B cell (primary cell): ENCODE measurements around the gene JCHAIN. TPM values are rescaled to one million over a fixed set of nuclear protein-coding genes. Genes with fewer than 3 reads are reported as not detected.

Experiments
- ATAC-seq: fragments of 200-7000 bp; cut with Tn5 transposase; one replicate; pipeline ENCODE4 v1.10.0; 2021; ENCODE audit warnings: low read depth, mild to moderate bottlenecking, moderate number of reproducible peaks, moderate library complexity
- CTCF ChIA-PET: fragments of 350-600 bp; sonication (Branson Sonifier 250); formaldehyde crosslinking; loops from one replicate; lab custom pipeline; 2021; ENCODE audit warnings: antibody characterized with exemption, inconsistent platforms; lab: Charles Lee
- POLR2A ChIA-PET: fragments of 350-600 bp; sonication (Branson Sonifier 250); formaldehyde crosslinking; loops from one replicate; lab custom pipeline; 2021; ENCODE audit warnings: antibody characterized with exemption; lab: Charles Lee
- DNase-seq: peaks from one replicate; pipeline ENCODE4 v3.0.0; 2013
- H2AFZ ChIP-seq: 2 replicates; pipeline ENCODE4 v1.6.1; 2012; ENCODE audit warnings: mild to moderate bottlenecking, low read depth, low read length; ENCODE audit not compliant: insufficient read depth, poor library complexity, severe bottlenecking
- H3K27ac ChIP-seq, 2 donors: 1 replicate in 1 of 2; 2 replicates in 1 of 2; pipeline ENCODE4 v1.5.1; 2012 to 2013; ENCODE audit warnings: low read length in 2 of 2, mild to moderate bottlenecking in 2 of 2, moderate library complexity in 1 of 2
- H3K27me3 ChIP-seq, 4 experiments: fragments of 200-600 bp in 1 of 4; sonication (generic) in 1 of 4; replicated peaks in 1 of 4; 1 replicate in 2 of 4; 2 replicates in 2 of 4; pipeline versions ENCODE4 v1.6.1 to v1.7.0; 2013 to 2016; ENCODE audit warnings: low read length in 3 of 4, mild to moderate bottlenecking in 2 of 4, mixed read lengths in 1 of 4, moderate library complexity in 1 of 4; ENCODE audit not compliant: insufficient read depth in 4 of 4, control insufficient read depth in 3 of 4; ENCODE audit errors: control extremely low read depth in 1 of 4
- H3K36me3 ChIP-seq, 2 experiments: replicated peaks in 1 of 2; 1 replicate in 1 of 2; 2 replicates in 1 of 2; pipeline versions ENCODE4 v1.6.1 to v1.7.1; 2013; ENCODE audit warnings: low read length in 1 of 2; ENCODE audit not compliant: insufficient read depth in 2 of 2, control insufficient read depth in 1 of 2; ENCODE audit errors: control extremely low read depth in 1 of 2, extremely low read depth in 1 of 2
- H3K4me1 ChIP-seq, 2 donors: fragments of 200-600 bp in 1 of 2; sonication (generic) in 1 of 2; 1 replicate in 1 of 2; 2 replicates in 1 of 2; pipeline versions ENCODE4 v1.5.1 to v1.6.1; 2013 to 2017; ENCODE audit warnings: low read length in 2 of 2; ENCODE audit not compliant: control insufficient read depth in 2 of 2, insufficient read depth in 2 of 2
- H3K4me2 ChIP-seq: replicated peaks from 2 replicates; pipeline ENCODE3; 2012; ENCODE audit warnings: mild to moderate bottlenecking, low read depth, low read length; ENCODE audit not compliant: poor library complexity, severe bottlenecking
- H3K4me3 ChIP-seq, 5 experiments: fragments of 200-600 bp in 1 of 5; sonication (generic) in 1 of 5; 1 replicate in 3 of 5; 2 replicates in 2 of 5; pipeline versions ENCODE4 v1.5.1 to v1.7.0; 2011 to 2016; ENCODE audit warnings: low read length in 4 of 5, mild to moderate bottlenecking in 4 of 5, low read depth in 2 of 5, control low read depth in 1 of 5, moderate library complexity in 1 of 5; ENCODE audit not compliant: insufficient read depth in 1 of 5; ENCODE audit errors: control extremely low read depth in 1 of 5, extremely low read depth in 1 of 5
- H3K79me2 ChIP-seq: fragments of 200-600 bp; sonication (generic); one replicate; pipeline ENCODE4 v1.6.0; 2016; ENCODE audit warnings: low read length; ENCODE audit not compliant: control insufficient read depth, insufficient read depth
- H3K9ac ChIP-seq: fragments of 200-600 bp; sonication (generic); 2 replicates; pipeline ENCODE4 v1.6.1; 2017; ENCODE audit warnings: mild to moderate bottlenecking, low read length, moderate library complexity
- H3K9me3 ChIP-seq, 3 donors: one replicate each; pipeline versions ENCODE4 v1.6.1 to v1.7.1; 2013; ENCODE audit warnings: low read length in 2 of 3; ENCODE audit not compliant: control insufficient read depth in 2 of 3, insufficient read depth in 1 of 3; ENCODE audit errors: control extremely low read depth in 1 of 3
- H4K20me1 ChIP-seq: 2 replicates; pipeline ENCODE4 v1.6.0; 2012; ENCODE audit warnings: mild to moderate bottlenecking, low read length; ENCODE audit not compliant: insufficient read depth, control insufficient read depth, poor library complexity, severe bottlenecking
- H3K27ac Mint-ChIP-seq: one replicate; pipeline ENCODE4 v1.8.0; 2021; ENCODE audit warnings: mixed read lengths
- H3K27me3 Mint-ChIP-seq: one replicate; pipeline ENCODE4 v1.8.0; 2021; ENCODE audit warnings: mixed read lengths
- H3K4me1 Mint-ChIP-seq: one replicate; pipeline ENCODE4 v1.8.0; 2021; ENCODE audit warnings: mixed read lengths
- H3K4me3 Mint-ChIP-seq: one replicate; pipeline ENCODE4 v1.8.0; 2021; ENCODE audit warnings: mixed read lengths
- H3K9me3 Mint-ChIP-seq: one replicate; pipeline ENCODE4 v1.8.0; 2022; ENCODE audit warnings: mixed read lengths; ENCODE audit not compliant: insufficient read depth
- CTCF ChIP-seq: fragments of 200-600 bp; IDR thresholded peaks from one replicate; pipeline ENCODE4 v1.8.0; 2022; ENCODE audit warnings: antibody characterized with exemption, mild to moderate bottlenecking
- EZH2 ChIP-seq: IDR thresholded peaks from 2 replicates; pipeline ENCODE4 v1.6.1; 2012; ENCODE audit warnings: borderline replicate concordance, low read depth, mild to moderate bottlenecking, moderate library complexity, low read length; ENCODE audit not compliant: insufficient read depth, poor library complexity, severe bottlenecking
- WGBS: methylation state at CpG from one replicate; pipeline ENCODE4 v1.1.5; 2013; ENCODE audit warnings: missing lambda C conversion rate; ENCODE audit not compliant: insufficient coverage; 5-methylcytosine and 5-hydroxymethylcytosine counted together
- intact Hi-C: fragments of 100-400 bp; cut with micrococcal nuclease; formaldehyde crosslinking; loops from one replicate; pipeline ENCODE4 v1.10.0; 2022
- polyA plus RNA-seq: library from polyadenylated mRNA; depleted of rRNA; stranded (reverse); fragments of >200 nt; gene quantifications from 2 replicates; pipeline ENCODE4 v1.2.3, GENCODE V29; 2012
- total RNA-seq, 2 donors: library from RNA; stranded (reverse); fragments of 120-200 nt in 1 of 2; gene quantifications; 1 replicate in 1 of 2; 2 replicates in 1 of 2; pipeline versions ENCODE4 v1.2.3 to v1.2.4, GENCODE V29; 2013 to 2022

Gene JCHAIN
- total and polyA plus RNA-seq, 2 donors (not counting 1 experiment from before 2014, with no cell fraction given), result 90.8 to 441 TPM

- CTCF ChIA-PET, result interaction anchor here (0.9 kb wide), 1 partner anchor 25 kb away, joined by 3 read pairs; no protein-coding TSS in a partner anchor
- POLR2A ChIA-PET, result interaction anchor here (0.6 to 1.0 kb wide), 4 partner anchors 10 to 155 kb away, joined by 3 to 8 read pairs (median 4); no protein-coding TSS in a partner anchor
- Histone ChIP-seq H3K9ac (peak overlapping the region; percentile 41), H3K9me3 (no peaks in the 10 kb centered on the region), H3K4me3 (peak overlapping the region in 3 of 5 experiments; percentile 3 to 35 (median 15)), H4K20me1 (no peaks in the 10 kb centered on the region), H3K4me1 (peaks cover 45 to 48% of the 10 kb centered on the region in 2 donors), H3K4me2 (peak overlapping the region; percentile 69), H3K36me3 (no peaks in the 10 kb centered on the region), H2AFZ (peak overlapping the region; percentile 3), H3K27me3 (no peaks in the 10 kb centered on the region), H3K27ac (peak overlapping the region; percentile 65 to 85), H3K79me2 (peaks cover 84% of the 10 kb centered on the region)
- peak overlapping the region; percentile 83 for H3K4me3 Mint-ChIP-seq
- TF ChIP-seq EZH2 (no peak), CTCF (no peak)
- peak overlapping the region; percentile 93 for H3K27ac Mint-ChIP-seq
- H3K4me1 Mint-ChIP-seq, result peaks cover 54% of the 10 kb centered on the region
- peak; percentile 80 for ATAC-seq
- H3K27me3 Mint-ChIP-seq, result no peaks in the 10 kb centered on the region
- DNase-seq, result peak; percentile 75
- 82% methylated on average over 2 of the region's 7 CpGs for WGBS
- H3K9me3 Mint-ChIP-seq, result no peaks in the 10 kb centered on the region
- intact Hi-C loops, result no loop called here
Measured at GRCh38 chr4:70713453-70714078, 47.3 kb upstream of the JCHAIN start.
